Fibroblast of lung (primary cell): ENCODE data around the gene MIA2.

Experiments
- CTCF ChIP-seq, 2 donors: IDR thresholded peaks in 1 of 2; conservative IDR thresholded peaks in 1 of 2; 1 replicate in 1 of 2; 2 replicates in 1 of 2; pipeline ENCODE4 v1.5.1; 2011 to 2012; ENCODE audit warnings: low read length in 2 of 2, control low read depth in 1 of 2, inconsistent platforms in 1 of 2, low read depth in 1 of 2, mild to moderate bottlenecking in 1 of 2
- EZH2 ChIP-seq: IDR thresholded peaks from 2 replicates; pipeline ENCODE4 v1.5.1; 2012; ENCODE audit warnings: low read length, control low read depth, mild to moderate bottlenecking; ENCODE audit errors: missing control alignments

- TF ChIP-seq CTCF (conservative IDR thresholded peaks at IDR 0.05 in 1 of 2, IDR thresholded peaks at IDR 0.05 in 1 of 2; ENCODE audit: low read depth in 1 of 2, low read length in 2 of 2), result no peak
- no peak for TF ChIP-seq EZH2
These were observed 199.7 kb downstream of the MIA2 start for GRCh38 chr14:39433452-39433813.
